Measurements from ENCODE around the gene ZBTB39.
"Not testable (repeated sequence)": the region's sequence is repeated elsewhere in the genome, so short reads cannot be mapped to it uniquely, and the experiment has no call there.

The ZBTB39 gene

GRCh38 chr12:57000393-57000792, 6.0 kb downstream of the ZBTB39 start:
- DNase-seq (ENCODE audit: low read depth): no peak

GRCh38 chr12:56999456-56999855, 6.9 kb downstream of the ZBTB39 start:
- DNase-seq (ENCODE audit: low read depth): no peak

GRCh38 chr12:56998981-56999380, 7.4 kb downstream of the ZBTB39 start:
- no peak for DNase-seq (ENCODE audit: low read depth)

- DNase-seq (ENCODE audit: low read depth): no peak
Measured at GRCh38 chr12:56998316-56998715, 8.0 kb downstream of the ZBTB39 start.

- no peak for DNase-seq (ENCODE audit: low read depth)
Measured at GRCh38 chr12:56996793-56997545, 9.4 kb downstream of the ZBTB39 start.

GRCh38 chr12:56995930-56996496, 10.3 kb downstream of the ZBTB39 start:
- no peak for DNase-seq (ENCODE audit: low read depth)

GRCh38 chr12:56995201-56995929, 11.0 kb downstream of the ZBTB39 start:
- DNase-seq (ENCODE audit: low read depth): no peak

GRCh38 chr12:56994231-56994746, 12.1 kb downstream of the ZBTB39 start:
- no peak for DNase-seq (ENCODE audit: low read depth)

- no peak for DNase-seq (ENCODE audit: low read depth)
Measured at GRCh38 chr12:56993346-56993745, 13.0 kb downstream of the ZBTB39 start.

- DNase-seq (ENCODE audit: low read depth): no peak
Measured at GRCh38 chr12:56991319-56992246, 14.8 kb downstream of the ZBTB39 start.

- DNase-seq (ENCODE audit: low read depth): no peak
Measured at GRCh38 chr12:56990648-56991318, 15.6 kb downstream of the ZBTB39 start.

- DNase-seq (ENCODE audit: low read depth): no peak
Measured at GRCh38 chr12:56989861-56990610, 16.3 kb downstream of the ZBTB39 start.

GRCh38 chr12:56988207-56988739, 18.1 kb downstream of the ZBTB39 start:
- DNase-seq (ENCODE audit: low read depth): no peak

GRCh38 chr12:56987551-56988053, 18.7 kb downstream of the ZBTB39 start:
- DNase-seq (ENCODE audit: low read depth): peak; percentile 40

GRCh38 chr12:56987011-56987410, 19.3 kb downstream of the ZBTB39 start:
- DNase-seq (ENCODE audit: low read depth): no peak

GRCh38 chr12:56985714-56986113, 20.6 kb downstream of the ZBTB39 start:
- not testable (repeated sequence) for DNase-seq (ENCODE audit: low read depth)

- no peak for DNase-seq (ENCODE audit: low read depth)
Measured at GRCh38 chr12:56983386-56983785, 23.0 kb downstream of the ZBTB39 start.

- DNase-seq (ENCODE audit: low read depth): not testable (repeated sequence)
Measured at GRCh38 chr12:56982578-56983236, 23.6 kb downstream of the ZBTB39 start.

- DNase-seq (ENCODE audit: low read depth): no peak
Measured at GRCh38 chr12:56980941-56981530, 25.3 kb downstream of the ZBTB39 start.

Measured in stimulated activated CD8-positive, alpha-beta memory T cell treated with anti-CD3 and anti-CD28 coated beads, Interleukin-12 subunit alpha, Interleukin-12 subunit beta, amount 100 ng/mL, for 4 hours (primary cell).